NCI-H82 (cell line): ENCODE results near the gene IFNL2.
"Not testable (repeated sequence)": the region's sequence is repeated elsewhere in the genome, so short reads cannot be mapped to it uniquely, and the experiment has no call there.

Experiments
- DNase-seq: peaks from one replicate; lab custom pipeline; 2025; lab: John Stamatoyannopoulos, UW

The IFNL2 gene

GRCh38 chr19:39268085-39268484 lies at the start of gene IFNL2:
IFNL2 (plus strand) TSS chr19:39268396; CDS start chr19:39268569, 173 bp downstream.
- not testable (repeated sequence) for DNase-seq

GRCh38 chr19:39219108-39219507 lies 49.1 kb upstream of the IFNL2 start:
- not testable (repeated sequence) for DNase-seq

- no peak for DNase-seq
These were observed 44.4 kb upstream of the IFNL2 start for GRCh38 chr19:39223703-39224279.

- peak; percentile 48 for DNase-seq
These were observed 43.3 kb upstream of the IFNL2 start for GRCh38 chr19:39224910-39225309.

GRCh38 chr19:39230096-39230764 lies 38.0 kb upstream of the IFNL2 start:
- no peak for DNase-seq

- no peak for DNase-seq
These were observed 35.5 kb upstream of the IFNL2 start for GRCh38 chr19:39232708-39233107.

GRCh38 chr19:39236527-39236926 lies 31.7 kb upstream of the IFNL2 start:
- no peak for DNase-seq

- DNase-seq: peak; percentile 17
These were observed 30.7 kb upstream of the IFNL2 start for GRCh38 chr19:39237200-39238184.

GRCh38 chr19:39238209-39238608 lies 30.0 kb upstream of the IFNL2 start:
- no peak for DNase-seq

GRCh38 chr19:39238944-39239343 lies 29.3 kb upstream of the IFNL2 start:
- no peak for DNase-seq

- no peak for DNase-seq
These were observed 27.8 kb upstream of the IFNL2 start for GRCh38 chr19:39240421-39240820.

GRCh38 chr19:39243741-39244140 lies 24.5 kb upstream of the IFNL2 start:
- not testable (repeated sequence) for DNase-seq

GRCh38 chr19:39244410-39245100 lies 23.6 kb upstream of the IFNL2 start, which contains the start of gene IFNL3:
IFNL3 (minus strand) TSS chr19:39245006; CDS start chr19:39244967, 39 bp downstream.
- DNase-seq: not testable (repeated sequence)

- DNase-seq: not testable (repeated sequence)
These were observed 23.0 kb upstream of the IFNL2 start for GRCh38 chr19:39245166-39245565.

- DNase-seq: peak; percentile 73
These were observed 21.1 kb upstream of the IFNL2 start for GRCh38 chr19:39246951-39247669.

- DNase-seq: no peak
These were observed 20.2 kb upstream of the IFNL2 start for GRCh38 chr19:39247701-39248664.

GRCh38 chr19:39248806-39249205 lies 19.4 kb upstream of the IFNL2 start, which contains the start of gene IFNL4:
IFNL4 (minus strand) TSS chr19:39248856.
- DNase-seq: no peak

- DNase-seq: no peak
These were observed 17.1 kb upstream of the IFNL2 start for GRCh38 chr19:39251081-39251480.

GRCh38 chr19:39251846-39252245 lies 16.4 kb upstream of the IFNL2 start:
- DNase-seq: no peak

GRCh38 chr19:39252458-39252857 lies 15.7 kb upstream of the IFNL2 start:
- peak; percentile 55 for DNase-seq
